GM18951 (cell line): ENCODE data around the gene MKNK1.

Source experiments
- POLR2A ChIP-seq: IDR thresholded peaks from 4 replicates; pipeline ENCODE4 v1.6.1; 2011; ENCODE audit warnings: mild to moderate bottlenecking; ENCODE audit not compliant: insufficient read length, insufficient read depth; ENCODE audit errors: extremely low read depth
- in situ Hi-C: fragments of 300-500 bp; cut with MboI; formaldehyde crosslinking; loops from one replicate; pipeline ENCODE4 v1.12.0; 2022; ENCODE audit warnings: low sequenced_read_pairs, mixed read lengths, inconsistent platforms; ENCODE audit not compliant: unreplicated experiment

MKNK1 gene

DNA sequence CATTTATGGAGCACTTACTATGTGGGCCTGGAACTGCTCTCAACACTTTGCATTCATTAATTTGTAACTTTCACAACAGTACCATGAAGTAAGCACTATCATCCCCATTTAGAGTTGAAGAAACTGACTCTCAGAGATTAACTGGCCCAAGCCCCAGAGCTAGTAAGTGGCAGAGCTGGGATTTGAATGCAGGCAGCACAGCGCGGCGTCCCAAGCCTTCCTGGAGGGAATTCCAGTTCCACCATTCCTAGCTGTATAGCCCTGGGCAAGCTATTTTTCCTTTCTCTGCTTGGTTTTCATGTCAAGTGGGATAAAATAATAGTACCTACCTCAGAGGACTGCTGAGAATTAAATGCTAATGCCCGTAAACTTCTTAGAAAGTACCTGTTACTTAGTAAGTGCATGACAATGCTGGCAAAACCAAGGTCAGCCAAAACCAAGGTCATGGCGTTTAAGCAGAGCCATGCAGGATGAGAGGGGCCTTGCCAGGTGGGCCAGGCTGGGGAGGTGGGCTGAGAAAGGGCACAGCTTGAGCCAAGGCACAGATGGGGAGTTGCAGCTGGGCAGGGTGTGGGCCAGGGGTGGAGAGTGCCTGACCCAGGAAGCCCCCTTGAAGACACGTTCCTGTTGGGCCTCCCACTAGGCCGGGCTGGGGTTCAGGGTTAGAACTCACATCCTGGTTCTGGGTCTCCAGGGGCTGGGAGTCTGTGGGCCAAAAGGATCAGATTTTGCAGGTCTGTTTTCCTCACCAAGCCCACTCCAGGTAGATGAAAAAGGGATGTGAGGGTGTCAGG is 48.0 kb downstream of the MKNK1 start:
- in situ Hi-C loops, result no loop called here
- no peak for TF ChIP-seq POLR2A

DNA sequence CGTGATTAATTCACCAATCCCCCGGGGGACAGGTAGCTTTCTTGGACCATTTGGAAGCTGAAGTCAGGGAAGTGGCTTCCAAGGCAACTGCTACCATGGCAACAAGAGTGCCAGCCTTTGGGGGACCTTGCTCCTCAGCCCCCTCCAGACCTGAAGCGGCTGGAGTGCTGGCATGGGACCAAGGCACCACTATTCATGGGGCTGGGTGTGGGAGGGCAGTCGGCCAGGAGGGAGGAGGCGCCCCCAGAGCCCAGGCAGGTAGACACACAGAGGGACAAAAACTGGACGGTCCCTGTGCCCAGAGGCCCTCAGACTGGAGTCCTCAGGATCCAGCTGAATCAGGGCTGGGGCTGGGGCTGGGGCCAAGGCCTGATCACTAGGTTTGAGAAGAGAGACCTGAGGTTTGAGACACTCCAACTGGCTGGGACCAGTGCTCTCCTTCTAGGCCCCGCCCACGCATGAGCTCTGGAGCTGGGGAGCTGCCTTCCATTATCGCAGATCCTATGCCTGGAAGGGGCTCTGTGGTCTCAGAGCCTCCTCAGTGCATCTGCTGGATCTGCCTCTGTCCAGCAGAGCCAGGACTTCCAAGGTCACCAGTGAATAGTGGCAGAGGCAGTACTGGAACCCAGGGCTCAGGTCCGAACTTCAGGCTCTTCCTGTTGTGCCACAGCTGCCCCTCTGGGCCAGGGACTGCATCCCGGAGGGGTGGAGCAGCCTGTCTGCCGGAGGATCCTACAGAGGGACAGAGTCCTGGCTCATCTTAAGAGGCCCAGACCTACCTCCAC is 49.3 kb downstream of the MKNK1 start:
- in situ Hi-C loops, result no loop called here
- no peak for TF ChIP-seq POLR2A

DNA sequence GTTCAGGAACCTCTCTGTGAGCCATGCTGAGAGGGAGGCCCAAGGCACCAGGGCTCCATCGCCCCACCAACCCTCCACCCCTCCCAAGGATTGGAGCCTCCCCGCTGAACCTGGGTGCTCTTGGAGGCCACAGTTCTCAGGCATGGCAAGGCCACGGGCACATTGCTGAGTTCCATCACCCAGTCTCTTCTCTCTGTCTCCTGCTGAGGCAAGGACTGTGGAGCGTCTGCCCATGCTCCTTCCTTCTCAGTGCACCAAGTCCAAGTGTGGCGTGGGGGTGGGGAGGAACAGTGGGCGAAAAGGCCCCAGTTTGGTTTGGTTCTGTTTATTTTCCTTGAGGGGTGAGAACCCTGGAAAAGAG is 49.9 kb downstream of the MKNK1 start:
- in situ Hi-C loops, result no loop called here

DNA sequence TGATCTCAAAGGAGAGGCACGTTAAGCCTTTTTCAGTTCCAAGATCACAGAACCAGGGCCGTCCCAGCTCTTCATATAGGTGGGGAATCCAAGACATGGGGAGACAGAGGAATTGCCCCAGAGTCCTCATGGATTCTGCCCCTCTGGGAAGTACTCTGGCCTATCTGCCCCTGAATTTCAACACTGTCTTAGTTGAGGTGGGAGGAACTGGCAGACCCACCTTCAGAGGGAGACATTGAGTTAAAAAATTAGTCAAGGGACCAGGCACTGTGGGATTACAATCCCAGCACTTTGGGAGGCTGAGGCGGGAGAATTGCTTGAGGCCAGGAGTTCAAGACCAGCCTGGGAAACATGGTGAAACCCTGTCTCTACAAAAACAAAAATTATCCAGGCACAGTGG is 50.6 kb downstream of the MKNK1 start:
- in situ Hi-C loops, result no loop called here
- TF ChIP-seq POLR2A, result no peak

More for the DNA sequence above, 49.9 kb downstream of the MKNK1 start:
- TF ChIP-seq POLR2A, result no peak

DNA sequence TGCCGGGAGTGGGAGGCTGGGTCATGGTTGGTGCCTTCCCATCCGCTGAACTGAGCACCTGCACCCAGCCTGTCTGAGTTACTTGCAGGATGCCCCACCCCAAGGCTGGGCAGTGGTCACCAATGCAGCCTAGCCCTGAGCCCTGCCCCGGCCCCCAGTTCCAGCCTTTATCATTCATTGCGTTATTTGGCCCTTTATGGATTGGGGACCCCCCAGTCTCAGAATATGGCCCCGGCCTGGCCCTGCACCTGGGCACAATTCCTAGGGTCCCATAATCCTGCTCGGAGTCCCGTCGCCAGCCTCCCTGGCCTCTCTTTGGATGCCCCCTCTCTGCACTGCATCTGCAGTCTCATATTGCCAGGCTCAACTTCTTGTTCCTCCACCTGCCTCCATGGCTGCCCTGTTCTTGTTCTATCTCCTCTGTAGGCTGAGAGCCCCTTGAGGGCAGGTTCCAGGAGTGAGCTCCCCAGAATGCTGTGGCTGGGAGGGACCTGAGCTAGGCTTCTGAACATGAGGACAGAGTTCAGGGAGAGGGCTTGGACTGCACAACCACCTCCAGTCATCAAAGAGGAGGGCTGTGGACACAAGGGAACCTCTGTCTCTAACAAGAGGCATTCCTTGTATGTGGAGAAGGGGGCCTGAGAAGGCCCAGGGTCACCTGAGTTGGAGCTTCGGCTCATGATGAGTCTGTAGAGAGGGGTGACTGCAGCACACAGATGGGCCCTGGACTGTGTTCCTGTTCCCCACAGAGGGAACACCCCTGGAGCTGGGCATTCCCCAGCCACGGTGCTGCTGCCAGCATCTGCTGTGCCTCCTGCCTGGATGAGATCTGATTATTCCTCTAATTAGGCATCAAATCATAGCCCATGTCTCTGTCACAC is 51.5 kb downstream of the MKNK1 start:
- in situ Hi-C loops, result no loop called here
- TF ChIP-seq POLR2A, result no peak

DNA sequence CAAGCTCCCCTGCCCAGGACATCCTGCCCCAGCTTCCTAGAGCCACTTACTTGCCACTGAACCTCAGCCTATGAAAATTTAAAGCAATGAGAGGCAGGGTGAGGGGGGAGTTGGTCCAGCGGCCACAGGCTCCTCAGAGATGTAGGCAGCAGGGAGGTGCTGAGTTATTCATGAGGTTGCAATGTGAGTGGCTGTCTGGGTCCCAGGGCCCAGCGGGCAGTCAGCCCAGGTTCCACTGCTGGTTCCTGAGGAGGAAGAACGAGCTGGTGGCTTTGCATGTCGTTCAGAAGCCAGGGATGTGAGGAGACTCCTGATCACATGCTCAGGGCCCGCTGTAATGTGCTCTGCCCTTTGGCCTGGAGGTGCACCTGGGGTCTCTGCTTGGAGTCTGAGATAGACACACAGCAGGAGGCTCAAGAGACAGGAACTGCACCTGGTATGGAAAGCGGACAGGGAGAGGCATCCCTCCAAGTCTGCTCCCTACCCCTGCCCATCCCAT is 52.4 kb downstream of the MKNK1 start, which contains the start of gene KNCN:
Gene KNCN (minus strand): TSS at position 51 of the 499 bp plus-strand sequence. CDS start 432 bp downstream, outside the sequence.
- no peak for TF ChIP-seq POLR2A
- in situ Hi-C loops, result no loop called here

DNA sequence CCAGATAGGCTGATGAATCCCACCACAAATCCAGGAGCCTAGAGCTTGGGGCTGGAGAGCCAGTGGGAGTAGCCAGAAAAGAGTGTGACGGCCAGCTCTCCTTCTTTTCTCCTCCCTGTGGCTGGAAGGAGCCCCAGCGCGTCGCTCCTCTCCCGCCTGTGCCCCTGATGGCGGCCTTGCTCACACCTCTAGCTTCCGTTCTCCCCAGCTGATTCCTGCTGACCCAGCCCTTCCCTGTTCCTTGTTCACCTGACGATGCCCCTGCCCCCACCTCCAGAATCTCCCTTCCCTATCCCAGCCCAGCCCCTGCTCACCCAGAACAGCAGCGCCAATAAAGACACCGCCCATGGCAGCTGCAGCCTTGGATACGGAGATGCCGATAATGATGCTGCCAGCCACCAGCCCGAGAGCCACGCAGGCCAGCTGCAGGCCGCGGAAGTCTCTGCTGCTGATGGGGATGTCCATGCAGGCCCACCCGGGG is 53.3 kb downstream of the MKNK1 start:
- in situ Hi-C loops, result no loop called here
- TF ChIP-seq POLR2A, result no peak

DNA sequence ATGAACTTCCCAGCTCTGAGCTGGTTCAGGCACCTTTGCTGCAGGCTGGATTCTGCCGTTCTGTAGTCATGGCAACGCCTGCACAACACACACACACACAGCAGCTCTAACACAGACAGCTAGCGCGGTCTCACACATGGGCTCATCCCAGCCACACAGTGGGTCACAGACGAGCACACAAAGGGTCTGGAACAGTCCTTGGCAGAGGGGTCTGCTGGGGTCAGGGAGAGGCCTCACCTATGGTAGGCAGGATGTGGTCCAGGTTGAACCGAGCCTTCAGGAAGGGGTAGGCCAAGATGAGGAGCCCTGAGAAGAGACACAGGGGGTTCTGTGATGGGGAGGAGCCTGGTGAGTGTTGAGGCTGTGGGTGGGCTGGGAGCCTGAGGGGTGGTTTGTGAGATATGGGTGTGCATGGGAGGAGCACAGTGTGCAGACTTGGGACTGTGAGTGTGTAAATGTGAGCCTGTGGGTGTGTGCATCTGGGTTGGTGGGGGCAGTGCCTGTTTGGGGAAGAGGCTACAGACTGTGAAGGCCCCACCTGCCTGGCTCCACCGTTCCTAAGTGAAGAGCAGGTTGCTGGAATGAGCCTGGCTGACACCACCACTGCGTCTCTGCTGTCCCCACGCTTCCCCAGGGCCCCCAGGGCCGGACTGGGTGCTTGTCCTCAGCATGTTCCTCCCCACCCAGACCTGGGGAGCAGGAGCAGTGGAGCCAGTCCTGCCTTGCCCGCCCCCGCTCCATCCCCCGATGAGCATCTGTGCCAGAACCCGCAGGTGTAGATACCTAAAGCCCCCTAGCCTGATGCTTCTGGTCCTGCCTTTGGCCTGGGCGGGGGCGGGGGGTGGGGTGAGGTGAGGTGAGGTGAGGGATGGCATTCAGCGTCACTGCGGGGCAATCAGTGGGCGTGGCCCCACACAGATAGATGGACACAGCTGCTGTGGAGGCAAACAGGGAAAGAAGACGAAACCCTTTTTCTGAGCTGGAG is 54.1 kb downstream of the MKNK1 start:
- in situ Hi-C loops, result no loop called here
- TF ChIP-seq POLR2A, result no peak

DNA sequence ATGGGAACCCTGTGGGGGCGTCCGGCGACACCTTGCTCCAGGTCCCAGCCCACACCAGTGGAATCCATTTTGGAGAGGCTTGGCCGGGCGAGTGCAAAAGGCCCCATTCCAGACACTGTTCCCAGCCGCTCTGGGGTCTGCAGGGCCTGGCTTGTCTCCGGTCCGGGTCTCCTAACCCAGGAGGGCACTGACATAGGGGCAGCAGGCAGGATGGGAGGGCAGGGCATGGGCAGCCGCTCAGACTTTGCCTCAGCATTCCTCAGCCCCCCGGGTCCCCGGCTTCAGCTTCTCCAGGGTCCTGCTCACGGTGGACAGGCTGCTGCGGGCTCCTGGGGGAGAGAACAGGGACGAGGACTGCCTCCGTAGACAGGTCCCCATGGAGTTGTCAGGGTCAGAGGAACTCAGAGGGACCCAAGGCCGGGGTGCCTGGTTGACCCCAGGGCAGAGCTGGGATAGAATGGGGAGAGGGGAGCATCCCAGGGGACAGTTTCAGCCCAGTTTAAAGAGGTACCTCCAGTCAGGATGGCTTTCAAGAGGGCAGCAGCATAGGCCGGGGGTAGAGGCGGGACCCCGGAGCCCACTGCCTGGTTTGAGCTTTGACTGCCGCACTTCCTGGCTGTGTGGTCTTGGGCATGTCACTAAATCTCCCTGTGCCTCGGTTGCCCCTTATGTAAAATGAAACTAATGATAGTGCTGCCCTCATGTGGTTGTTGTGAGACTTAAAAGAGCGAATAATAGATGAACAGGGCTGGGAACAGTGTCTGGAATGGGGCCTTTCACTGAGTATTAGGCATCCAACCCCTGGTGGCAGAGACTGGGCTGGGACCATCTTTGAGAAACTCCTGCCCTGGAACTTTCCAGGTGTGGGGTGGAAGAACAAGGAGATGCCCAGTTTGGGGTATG is 56.3 kb downstream of the MKNK1 start:
- in situ Hi-C loops, result no loop called here
- no peak for TF ChIP-seq POLR2A

DNA sequence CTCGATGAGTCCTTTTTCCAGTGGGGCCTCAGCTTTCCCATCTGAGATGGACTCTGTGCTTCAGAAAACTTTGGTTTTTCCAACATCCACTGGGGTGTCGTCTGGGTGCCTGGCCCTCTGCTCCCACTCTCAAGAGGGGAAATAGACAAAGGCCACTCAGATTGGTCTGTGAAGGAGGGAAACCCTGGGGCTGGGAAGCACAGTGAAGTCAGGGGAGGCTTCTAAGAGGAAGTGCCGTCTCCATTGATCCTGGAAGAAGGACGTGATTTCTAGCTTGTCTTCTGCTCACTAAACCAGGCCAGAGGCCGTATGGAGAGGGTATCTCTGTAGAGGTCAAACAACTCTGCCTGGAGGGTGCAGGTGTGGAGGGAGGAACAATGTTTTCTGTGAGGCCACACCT is 57.9 kb downstream of the MKNK1 start:
- no peak for TF ChIP-seq POLR2A
- in situ Hi-C loops, result no loop called here

DNA sequence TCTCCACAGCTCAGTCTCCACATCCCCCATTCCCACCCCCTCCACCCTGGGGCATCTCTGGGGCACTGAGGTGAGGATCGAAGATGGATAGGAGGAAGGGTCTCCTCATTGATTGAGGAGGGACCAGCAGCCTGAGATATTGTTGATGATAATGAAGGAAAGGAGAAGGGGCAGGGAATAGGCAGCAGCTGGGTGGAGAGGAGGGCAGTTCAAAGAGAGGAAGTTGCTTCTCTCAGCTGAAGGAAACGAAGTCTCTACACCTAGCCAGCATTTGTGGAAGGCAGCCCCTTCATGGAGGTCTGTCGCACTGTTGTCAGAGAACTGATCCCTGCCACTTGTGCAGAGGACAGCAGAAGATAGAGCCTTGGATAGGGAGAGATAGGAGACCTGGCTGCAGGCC is 58.3 kb downstream of the MKNK1 start:
- in situ Hi-C loops, result no loop called here
- TF ChIP-seq POLR2A, result no peak
